Fibroblast of lung (primary cell): ENCODE measurements around the gene PIEZO2. TPM values are rescaled to one million over a fixed set of nuclear protein-coding genes. Genes with fewer than 3 reads are reported as not detected.
A peak's percentile ranks its signal among the peaks of the same experiment; 100 is the strongest.

ENCODE experiments used
- DNase-seq, 2 donors: peaks; one replicate each; pipeline versions ENCODE4 v3.0.0 to v3.0.0-alpha.2; 2010; ENCODE audit warnings: low read depth in 2 of 2
- H2AFZ ChIP-seq: 2 replicates; pipeline ENCODE4 v1.5.1; 2012; ENCODE audit warnings: low read length, control low read depth, inconsistent platforms
- H3K27ac ChIP-seq: 2 replicates; pipeline ENCODE4 v1.5.1; 2011; ENCODE audit warnings: low read length, control low read depth; ENCODE audit not compliant: insufficient read depth
- H3K27me3 ChIP-seq: 2 replicates; pipeline ENCODE4 v1.5.1; 2011; ENCODE audit warnings: mild to moderate bottlenecking, low read length; ENCODE audit not compliant: control insufficient read depth, insufficient read depth
- H3K36me3 ChIP-seq: 2 replicates; pipeline ENCODE4 v1.5.1; 2011; ENCODE audit warnings: low read length; ENCODE audit not compliant: control insufficient read depth, insufficient read depth
- H3K4me1 ChIP-seq: 2 replicates; pipeline ENCODE4 v1.5.1; 2011; ENCODE audit warnings: low read length; ENCODE audit not compliant: control insufficient read depth, insufficient read depth; ENCODE audit errors: extremely low read depth
- H3K4me2 ChIP-seq: 2 replicates; pipeline ENCODE4 v1.5.1; 2011; ENCODE audit warnings: low read length, control low read depth; ENCODE audit not compliant: insufficient read depth; ENCODE audit errors: extremely low read depth
- H3K4me3 ChIP-seq, 4 experiments: fragments of 200-600 bp in 1 of 4; sonication (generic) in 1 of 4; replicated peaks in 1 of 4; 2 replicates each; pipeline ENCODE4 v1.5.1; 2011 to 2016; ENCODE audit warnings: low read length in 4 of 4, low read depth in 3 of 4, mild to moderate bottlenecking in 3 of 4, control low read depth in 2 of 4, inconsistent platforms in 1 of 4, mixed read lengths in 1 of 4; ENCODE audit not compliant: insufficient read depth in 1 of 4; ENCODE audit errors: control extremely low read depth in 1 of 4
- H3K79me2 ChIP-seq: 2 replicates; pipeline ENCODE4 v1.5.1; 2012; ENCODE audit warnings: mild to moderate bottlenecking, low read length, inconsistent platforms; ENCODE audit not compliant: control insufficient read depth, insufficient read depth
- H3K9ac ChIP-seq: 2 replicates; pipeline ENCODE4 v1.5.1; 2011; ENCODE audit warnings: mild to moderate bottlenecking, low read length, control low read depth; ENCODE audit not compliant: insufficient read depth
- H3K9me3 ChIP-seq: 2 replicates; pipeline ENCODE4 v1.5.1; 2012; ENCODE audit warnings: low read depth, low read length; ENCODE audit not compliant: control insufficient read depth, insufficient read depth
- H4K20me1 ChIP-seq: 2 replicates; pipeline ENCODE4 v1.5.1; 2011; ENCODE audit warnings: low read length; ENCODE audit not compliant: control insufficient read depth, insufficient read depth; ENCODE audit errors: extremely low read depth
- EZH2 ChIP-seq: IDR thresholded peaks from 2 replicates; pipeline ENCODE4 v1.5.1; 2012; ENCODE audit warnings: low read length, control low read depth, mild to moderate bottlenecking; ENCODE audit errors: missing control alignments
- polyA plus RNA-seq, 2 donors: library from polyadenylated mRNA; depleted of rRNA in 1 of 2; stranded (reverse) in 1 of 2; unstranded in 1 of 2; fragments of >200 nt; gene quantifications; 2 replicates each; pipeline ENCODE4 v1.2.1, GENCODE V29; 2011 to 2012; ENCODE audit warnings: missing spikeins in 1 of 2
- total RNA-seq: library from RNA; depleted of rRNA; stranded (reverse); fragments of >200 nt; gene quantifications from 2 replicates; pipeline ENCODE4 v1.2.1, GENCODE V29; 2014
- TF ChIP-seq, protein P1 (sequence below), 2 donors: IDR thresholded peaks in 1 of 2; conservative IDR thresholded peaks in 1 of 2; 1 replicate in 1 of 2; 2 replicates in 1 of 2; pipeline ENCODE4 v1.5.1; 2011 to 2012; ENCODE audit warnings: low read length in 2 of 2, control low read depth in 1 of 2, inconsistent platforms in 1 of 2, low read depth in 1 of 2, mild to moderate bottlenecking in 1 of 2

Gene PIEZO2
- total and polyA plus RNA-seq, 2 donors (not counting 1 experiment from before 2014, with no cell fraction given) = 1.2 to 6.6 TPM

DNA sequence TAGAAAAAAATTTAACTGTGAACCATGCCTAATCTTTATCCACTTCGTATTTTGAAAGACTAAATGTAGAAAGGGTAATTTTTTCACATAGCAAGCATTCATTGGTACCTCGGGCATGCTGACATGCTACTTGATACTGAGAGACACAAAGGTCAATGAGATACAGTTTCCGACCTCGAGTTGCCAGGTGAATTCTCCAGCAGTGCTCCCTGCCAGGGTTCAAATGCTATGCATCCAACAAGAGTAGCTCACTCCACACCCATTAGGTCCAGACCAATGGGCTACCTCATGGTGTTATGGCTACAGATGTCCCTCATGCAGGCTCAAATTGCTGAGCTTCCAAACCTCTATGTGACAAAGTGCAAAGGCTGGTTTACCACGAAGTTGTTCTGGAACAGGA, 305.8 kb downstream of the PIEZO2 start:
- Histone ChIP-seq H3K27ac (no peak overlapping the region), H3K4me3 (no peak overlapping the region), H3K4me1 (no peaks in the 10 kb centered on the region), H3K79me2 (no peaks in the 10 kb centered on the region), H2AFZ (no peak overlapping the region), H4K20me1 (no peaks in the 10 kb centered on the region), H3K9me3 (no peaks in the 10 kb centered on the region), H3K4me2 (no peak overlapping the region), H3K27me3 (no peaks in the 10 kb centered on the region), H3K9ac (no peak overlapping the region), H3K36me3 (no peaks in the 10 kb centered on the region)
- no peak for DNase-seq
- TF ChIP-seq EZH2 = no peak
- TF ChIP-seq, protein P1, sequence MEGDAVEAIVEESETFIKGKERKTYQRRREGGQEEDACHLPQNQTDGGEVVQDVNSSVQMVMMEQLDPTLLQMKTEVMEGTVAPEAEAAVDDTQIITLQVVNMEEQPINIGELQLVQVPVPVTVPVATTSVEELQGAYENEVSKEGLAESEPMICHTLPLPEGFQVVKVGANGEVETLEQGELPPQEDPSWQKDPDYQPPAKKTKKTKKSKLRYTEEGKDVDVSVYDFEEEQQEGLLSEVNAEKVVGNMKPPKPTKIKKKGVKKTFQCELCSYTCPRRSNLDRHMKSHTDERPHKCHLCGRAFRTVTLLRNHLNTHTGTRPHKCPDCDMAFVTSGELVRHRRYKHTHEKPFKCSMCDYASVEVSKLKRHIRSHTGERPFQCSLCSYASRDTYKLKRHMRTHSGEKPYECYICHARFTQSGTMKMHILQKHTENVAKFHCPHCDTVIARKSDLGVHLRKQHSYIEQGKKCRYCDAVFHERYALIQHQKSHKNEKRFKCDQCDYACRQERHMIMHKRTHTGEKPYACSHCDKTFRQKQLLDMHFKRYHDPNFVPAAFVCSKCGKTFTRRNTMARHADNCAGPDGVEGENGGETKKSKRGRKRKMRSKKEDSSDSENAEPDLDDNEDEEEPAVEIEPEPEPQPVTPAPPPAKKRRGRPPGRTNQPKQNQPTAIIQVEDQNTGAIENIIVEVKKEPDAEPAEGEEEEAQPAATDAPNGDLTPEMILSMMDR (conservative IDR thresholded peaks at IDR 0.05 in 1 of 2, IDR thresholded peaks at IDR 0.05 in 1 of 2; ENCODE audit: low read depth in 1 of 2, low read length in 2 of 2) = no peak

DNA sequence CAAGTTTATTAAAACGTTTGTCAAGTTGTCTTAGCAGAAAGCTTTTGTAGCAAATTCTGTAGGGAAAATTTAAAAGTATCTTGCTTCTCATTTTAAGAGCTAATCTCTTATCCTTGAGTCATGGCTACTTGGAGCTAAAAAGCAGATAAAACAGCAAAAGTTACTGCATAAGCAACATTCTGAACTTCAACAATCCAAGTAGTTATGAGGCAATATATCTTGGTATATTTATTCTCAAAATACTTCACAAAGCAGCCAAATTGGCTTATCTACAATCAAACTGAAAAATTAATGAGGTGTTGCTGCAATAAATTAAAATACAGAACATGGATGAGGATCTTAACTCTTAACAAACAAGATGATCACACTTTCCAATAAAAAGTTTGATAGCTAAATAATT, 306.5 kb downstream of the PIEZO2 start:
- H3K4me2 ChIP-seq = no peak overlapping the region
- H3K27me3 ChIP-seq = no peaks in the 10 kb centered on the region

DNA sequence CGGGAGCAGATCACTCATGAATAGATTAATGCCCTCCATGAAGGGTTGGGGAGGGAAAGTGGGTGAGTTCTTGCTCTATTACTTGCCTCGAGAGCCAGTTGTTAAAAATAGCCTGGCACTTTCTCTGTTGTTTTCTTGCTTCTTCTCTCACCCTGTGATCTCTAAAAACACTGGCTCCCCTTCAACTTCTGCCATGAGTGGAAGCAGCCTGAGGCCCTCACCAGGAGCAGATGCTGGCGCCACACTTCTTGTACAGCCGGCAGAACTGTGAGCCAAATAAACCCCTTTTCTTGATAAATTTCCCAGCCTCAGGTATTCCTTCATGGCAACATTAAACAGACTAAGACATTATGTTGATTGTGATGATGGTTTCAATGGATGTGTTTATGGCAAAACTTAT, 307.0 kb downstream of the PIEZO2 start:
- Histone ChIP-seq H3K9ac (no peak overlapping the region), H4K20me1 (no peaks in the 10 kb centered on the region), H3K36me3 (no peaks in the 10 kb centered on the region), H3K79me2 (no peaks in the 10 kb centered on the region), H3K27ac (no peak overlapping the region), H3K4me3 (no peak overlapping the region), H3K9me3 (no peaks in the 10 kb centered on the region), H3K4me2 (no peak overlapping the region), H2AFZ (no peak overlapping the region), H3K4me1 (no peaks in the 10 kb centered on the region), H3K27me3 (no peaks in the 10 kb centered on the region)
- no peak for DNase-seq
- no peak for TF ChIP-seq EZH2
- TF ChIP-seq, protein P1 (conservative IDR thresholded peaks at IDR 0.05 in 1 of 2, IDR thresholded peaks at IDR 0.05 in 1 of 2; ENCODE audit: low read depth in 1 of 2, low read length in 2 of 2) = no peak

More for the DNA sequence above, 306.5 kb downstream of the PIEZO2 start:
- Histone ChIP-seq H3K4me3 (no peak overlapping the region), H3K4me1 (no peaks in the 10 kb centered on the region), H2AFZ (no peak overlapping the region), H3K9ac (no peak overlapping the region), H3K27ac (no peak overlapping the region), H3K9me3 (no peaks in the 10 kb centered on the region), H3K79me2 (no peaks in the 10 kb centered on the region), H4K20me1 (no peaks in the 10 kb centered on the region), H3K36me3 (no peaks in the 10 kb centered on the region)
- TF ChIP-seq EZH2 = no peak
- DNase-seq = peak in 1 of 2 donors; percentile 81
